H54 (cell line): ENCODE measurements around the gene GCSAM.

ENCODE experiments used
- DNase-seq: peaks from one replicate; pipeline ENCODE4 v3.0.0; 2011; ENCODE audit warnings: low spot score, mixed read lengths; ENCODE audit not compliant: insufficient read length
- FAIRE-seq: peaks from 3 replicates; lab custom pipeline; 2011; peaks lifted over from hg19 to GRCh38; lab: Jason Lieb, UNC
- POLR2A ChIP-seq: IDR thresholded peaks from 2 replicates; pipeline ENCODE4 v1.6.1; 2011; ENCODE audit warnings: low read depth, mild to moderate bottlenecking, low read length

Gene GCSAM

GRCh38 chr3:112132975-112133448, at the start of gene GCSAM:
Gene GCSAM, minus strand, starts transcription at chr3:112133248. Its CDS starts 128 bp downstream, at chr3:112133120.
- DNase-seq (no peak), FAIRE-seq (no peak)
- no peak for TF ChIP-seq POLR2A

GRCh38 chr3:112175646-112176045, 42.6 kb upstream of the GCSAM start:
- FAIRE-seq, result no peak
- TF ChIP-seq POLR2A, result no peak

GRCh38 chr3:112175037-112175436, 42.0 kb upstream of the GCSAM start:
- TF ChIP-seq POLR2A, result no peak
- no peak for FAIRE-seq

More at GRCh38 chr3:112175646-112176045, 42.6 kb upstream of the GCSAM start:
- DNase-seq, result no peak

GRCh38 chr3:112171144-112171543, 38.1 kb upstream of the GCSAM start:
- no peak for TF ChIP-seq POLR2A
- FAIRE-seq (no peak), DNase-seq (no peak)

More at GRCh38 chr3:112175037-112175436, 42.0 kb upstream of the GCSAM start:
- DNase-seq, result no peak

GRCh38 chr3:112170046-112170445, 37.0 kb upstream of the GCSAM start:
- no peak for TF ChIP-seq POLR2A
- FAIRE-seq (no peak), DNase-seq (no peak)

GRCh38 chr3:112167758-112168157, 34.7 kb upstream of the GCSAM start:
- DNase-seq, result no peak

GRCh38 chr3:112149136-112149535, 16.1 kb upstream of the GCSAM start:
- no peak for TF ChIP-seq POLR2A
- DNase-seq, result no peak

More at GRCh38 chr3:112167758-112168157, 34.7 kb upstream of the GCSAM start:
- no peak for FAIRE-seq
- no peak for TF ChIP-seq POLR2A

GRCh38 chr3:112143689-112144088, 10.6 kb upstream of the GCSAM start:
- no peak for DNase-seq
- TF ChIP-seq POLR2A, result no peak
- FAIRE-seq, result no peak

More at GRCh38 chr3:112149136-112149535, 16.1 kb upstream of the GCSAM start:
- FAIRE-seq, result no peak

- no peak for TF ChIP-seq POLR2A
- DNase-seq (no peak), FAIRE-seq (no peak)
Observed at GRCh38 chr3:112143251-112143650, 10.2 kb upstream of the GCSAM start.

- DNase-seq (no peak), FAIRE-seq (no peak)
- TF ChIP-seq POLR2A, result no peak
Observed at GRCh38 chr3:112141293-112141692, 8.2 kb upstream of the GCSAM start.

GRCh38 chr3:112140584-112140983, 7.5 kb upstream of the GCSAM start:
- no peak for TF ChIP-seq POLR2A
- DNase-seq, result no peak
- FAIRE-seq, result no peak

GRCh38 chr3:112138219-112138969, 5.3 kb upstream of the GCSAM start:
- TF ChIP-seq POLR2A, result no peak
- no peak for DNase-seq
- no peak for FAIRE-seq

GRCh38 chr3:112137781-112138180, 4.7 kb upstream of the GCSAM start:
- no peak for FAIRE-seq
- no peak for DNase-seq

GRCh38 chr3:112136959-112137693, 4.1 kb upstream of the GCSAM start:
- TF ChIP-seq POLR2A, result no peak
- DNase-seq (no peak), FAIRE-seq (peak; percentile 78)

More at GRCh38 chr3:112137781-112138180, 4.7 kb upstream of the GCSAM start:
- TF ChIP-seq POLR2A, result no peak

GRCh38 chr3:112136046-112136445, 3.0 kb upstream of the GCSAM start:
- DNase-seq, result no peak
- FAIRE-seq, result no peak
- TF ChIP-seq POLR2A, result no peak
